K562 (cell line): ENCODE data around the gene NOC4L. TPM values are rescaled to one million over a fixed set of nuclear protein-coding genes. Genes with fewer than 3 reads are reported as not detected.

Source experiments
- ATAC-seq: fragments of 200-7000 bp; cut with Tn5 transposase; 3 replicates; pipeline ENCODE4 v1.9.1; 2020; ENCODE audit warnings: moderate library complexity
- BruUV-seq: library from RNA; stranded (reverse); fragments of 400-500 nt; replicated peaks from 2 replicates; lab custom pipeline; 2021; lab: Mats Ljungman, UMichigan
- CTCF ChIA-PET: fragments of 300-600 bp; formaldehyde crosslinking; extraction: SDS; loops from one replicate; lab custom pipeline; 2021; ENCODE audit warnings: low intra/inter-chr PET ratio; lab: Yijun Ruan, JAX
- POLR2A ChIA-PET: fragments of 300-600, 350-650 bp; sonication (Branson Sonifier 250); formaldehyde crosslinking; extraction: SDS; loops from one replicate; lab custom pipeline; 2021; ENCODE audit warnings: antibody characterized with exemption, inconsistent platforms; lab: Yijun Ruan, JAX
- DNase-seq, 4 experiments: peaks; one replicate each; pipeline versions ENCODE4 v3.0.0 to v3.0.0-alpha.2; 2011 to 2018; ENCODE audit warnings: low spot score in 3 of 4, mixed read lengths in 3 of 4; ENCODE audit errors: extremely low read depth in 1 of 4
- FAIRE-seq: peaks from 2 replicates; lab custom pipeline; 2011; peaks lifted over from hg19 to GRCh38; lab: Jason Lieb, UNC
- H2AFZ ChIP-seq: 2 replicates; pipeline ENCODE4 v1.6.0; 2011; ENCODE audit warnings: low read depth, low read length, control low read depth, inconsistent platforms
- H3K27ac ChIP-seq: fragments of 200-600 bp; 3 replicates; pipeline ENCODE4 v1.8.0; 2011; ENCODE audit warnings: low read depth, mild to moderate bottlenecking, control low read depth, inconsistent platforms, low read length, moderate library complexity, mixed read lengths; ENCODE audit errors: extremely low read depth
- H3K27me3 ChIP-seq, 2 experiments: fragments of 300-600 bp in 1 of 2; 2 replicates in 1 of 2; 3 replicates in 1 of 2; pipeline versions ENCODE4 v1.6.0 to v1.8.0; 2011; ENCODE audit warnings: inconsistent platforms in 2 of 2, low read length in 2 of 2, mild to moderate bottlenecking in 1 of 2, mixed read lengths in 1 of 2, moderate library complexity in 1 of 2; ENCODE audit not compliant: control insufficient read depth in 2 of 2, insufficient read depth in 2 of 2
- H3K36me3 ChIP-seq: fragments of 300-600 bp; 3 replicates; pipeline ENCODE4 v1.8.0; 2011; ENCODE audit warnings: mild to moderate bottlenecking, low read length, inconsistent platforms; ENCODE audit not compliant: control insufficient read depth, insufficient read depth
- H3K4me1 ChIP-seq, 2 experiments: fragments of 200-600 bp in 1 of 2; replicated peaks in 1 of 2; 2 replicates in 1 of 2; 3 replicates in 1 of 2; pipeline versions ENCODE4 v1.5.1 to v1.8.0; 2011; ENCODE audit warnings: inconsistent platforms in 2 of 2, low read length in 2 of 2, mild to moderate bottlenecking in 1 of 2, mixed read lengths in 1 of 2, moderate library complexity in 1 of 2; ENCODE audit not compliant: control insufficient read depth in 2 of 2, insufficient read depth in 2 of 2
- H3K4me2 ChIP-seq: 2 replicates; pipeline ENCODE4 v1.6.1; 2011; ENCODE audit warnings: low read length, control low read depth, inconsistent platforms, mixed read lengths; ENCODE audit not compliant: insufficient read depth
- H3K4me3 ChIP-seq: fragments of 200-600 bp; sonication (generic), shearing (Covaris generic); 2 replicates; pipeline ENCODE4 v1.5.1; 2016; ENCODE audit warnings: control low read depth, inconsistent platforms
- H3K79me2 ChIP-seq: fragments of 200-600 bp; 3 replicates; pipeline ENCODE4 v1.8.0; 2011; ENCODE audit warnings: low read length, inconsistent platforms; ENCODE audit not compliant: control insufficient read depth, insufficient read depth
- H3K9ac ChIP-seq, 2 experiments: 2 replicates each; pipeline versions ENCODE4 v1.6.0 to v1.6.1; 2011; ENCODE audit warnings: low read depth in 2 of 2, low read length in 2 of 2, control low read depth in 1 of 2, inconsistent platforms in 1 of 2, mild to moderate bottlenecking in 1 of 2, mixed read lengths in 1 of 2; ENCODE audit not compliant: insufficient read depth in 1 of 2
- H3K9me1 ChIP-seq: one replicate; pipeline ENCODE4 v1.6.0; 2011; ENCODE audit warnings: inconsistent platforms, mild to moderate bottlenecking, low read length, moderate library complexity; ENCODE audit not compliant: control insufficient read depth, insufficient read depth
- H3K9me3 ChIP-seq: replicated peaks from 2 replicates; pipeline ENCODE4 v1.5.1; 2011; ENCODE audit warnings: low read depth, low read length, inconsistent platforms; ENCODE audit not compliant: control insufficient read depth, insufficient read depth
- H4K20me1 ChIP-seq: replicated peaks from 2 replicates; pipeline ENCODE4 v1.6.1; 2011; ENCODE audit warnings: low read length, inconsistent platforms, mixed read lengths; ENCODE audit not compliant: control insufficient read depth, insufficient read depth
- ARHGAP35 ChIP-seq: fragments of 450-650 bp; IDR thresholded peaks from 2 replicates; pipeline ENCODE4 v1.6.1; 2018; ENCODE audit not compliant: partially characterized antibody
- CREM ChIP-seq: IDR thresholded peaks from 2 replicates; pipeline ENCODE4 v1.6.1; 2014; ENCODE audit warnings: antibody characterized with exemption, low read depth
- HIVEP1 ChIP-seq: fragments of 250-450 bp; sonication (Bioruptor Pico); IDR thresholded peaks from 2 replicates; pipeline ENCODE4 v1.4.0; 2020; ENCODE audit warnings: mild to moderate bottlenecking
- KAT8 ChIP-seq: fragments of 450-650 bp; IDR thresholded peaks from 2 replicates; pipeline ENCODE4 v1.6.1; 2016; ENCODE audit warnings: low read depth, mild to moderate bottlenecking
- NCOA6 ChIP-seq: fragments of 450-650 bp; IDR thresholded peaks from 2 replicates; pipeline ENCODE4 v1.6.1; 2017; ENCODE audit warnings: mild to moderate bottlenecking
- NFATC3 ChIP-seq: fragments of 450-650 bp; IDR thresholded peaks from 2 replicates; pipeline ENCODE4 v1.6.1; 2017; ENCODE audit warnings: mild to moderate bottlenecking
- NFIX ChIP-seq: fragments of 250-450 bp; sonication (Bioruptor Pico); IDR thresholded peaks from 2 replicates; pipeline ENCODE4 v1.4.0; 2020; ENCODE audit warnings: low read depth, mild to moderate bottlenecking, moderate library complexity
- RNF2 ChIP-seq: sonication (generic); IDR thresholded peaks from 2 replicates; pipeline ENCODE4 v1.6.1; 2016
- SNRNP70 ChIP-seq: fragments of 200-400 bp; formaldehyde crosslinking; optimal IDR thresholded peaks from 2 replicates; pipeline ENCODE3; 2017; ENCODE audit warnings: low read depth, low read length
- SRSF1 ChIP-seq: fragments of 200-400 bp; formaldehyde crosslinking; IDR thresholded peaks from 2 replicates; pipeline ENCODE4 v1.6.1; 2017; ENCODE audit warnings: mild to moderate bottlenecking, low read depth, low read length, moderate library complexity
- STAT5B ChIP-seq: fragments of 250-450 bp; sonication (Bioruptor Pico); IDR thresholded peaks from 2 replicates; pipeline ENCODE4 v1.8.0; 2021; ENCODE audit warnings: mild to moderate bottlenecking, inconsistent platforms
- TBP ChIP-seq: optimal IDR thresholded peaks from 2 replicates; pipeline ENCODE3; 2011; ENCODE audit warnings: low read depth, low read length, improper control_type of control experiment
- TSC22D4 ChIP-seq: fragments of 450-650 bp; IDR thresholded peaks from 2 replicates; pipeline ENCODE4 v1.6.1; 2016; ENCODE audit warnings: missing genetic modification characterization, missing biosample characterization, control low read depth
- YBX1 ChIP-seq: fragments of 450-650 bp; IDR thresholded peaks from 2 replicates; pipeline ENCODE4 v1.7.1; 2016; ENCODE audit warnings: mild to moderate bottlenecking
- ZFPM2 ChIP-seq: fragments of 250-450 bp; sonication (Bioruptor Pico); IDR thresholded peaks from 2 replicates; pipeline ENCODE4 v1.5.1; 2022; ENCODE audit warnings: mild to moderate bottlenecking
- ZNF253 ChIP-seq: fragments of 250-450 bp; sonication (Bioruptor Pico); conservative IDR thresholded peaks from 2 replicates; pipeline ENCODE4 v1.6.1; 2021; ENCODE audit warnings: mild to moderate bottlenecking
- ZNF507 ChIP-seq: conservative IDR thresholded peaks from 2 replicates; pipeline ENCODE4 v1.6.1; 2017; ENCODE audit warnings: missing genetic modification characterization, missing compliant biosample characterization
- WGBS: fragments of 100-300 bp; shearing (Covaris generic); methylation state at CpG from one replicate; pipeline ENCODE4 v1.1.6; 2016; ENCODE audit warnings: low coverage, mixed read lengths; ENCODE audit not compliant: insufficient coverage; ENCODE audit errors: missing lambda C conversion rate; 5-methylcytosine and 5-hydroxymethylcytosine counted together
- in situ Hi-C: fragments of 300-500 bp; cut with MboI; formaldehyde crosslinking; loops from 4 replicates; pipeline ENCODE4 v1.15.0; 2018; ENCODE audit warnings: inconsistent platforms, mixed read lengths
- intact Hi-C: fragments of 100-400 bp; cut with micrococcal nuclease; formaldehyde crosslinking; loops from 2 replicates; pipeline ENCODE4 v1.14.2; 2022
- polyA plus RNA-seq, 8 experiments: library from polyadenylated mRNA; depleted of rRNA in 4 of 8; stranded (reverse) in 5 of 8; unstranded in 3 of 8; fragments of >200 nt; fragmentation: Nextera tagmentation in 2 of 8; fragmentation: Illumina TruSeq in 1 of 8; extraction: Ambion mirVana in 2 of 8; extraction: Trizol in 1 of 8; gene quantifications; 2 replicates each; pipeline versions ENCODE4 v1.2.1 to v1.2.3, GENCODE V29; 2011 to 2014; ENCODE audit warnings: inconsistent platforms in 1 of 8, missing spikeins in 1 of 8
- total RNA-seq, 7 experiments: library from RNA; depleted of rRNA in 6 of 7; stranded (reverse); fragments of >200 nt in 6 of 7; fragmentation: Illumina TruSeq in 2 of 7; extraction: Trizol in 2 of 7; gene quantifications; 2 replicates each; pipeline versions ENCODE4 v1.2.1 to v1.2.3, GENCODE V29; 2011 to 2021; ENCODE audit warnings: low replicate concordance in 1 of 7
- TF ChIP-seq, protein P1 (sequence below), 2 experiments: fragments of 450-650 bp in 1 of 2; sonication (generic) in 1 of 2; formaldehyde crosslinking in 1 of 2; IDR thresholded peaks in 1 of 2; conservative IDR thresholded peaks in 1 of 2; 2 replicates each; pipeline versions ENCODE4 v1.6.1 to v1.8.1; 2016 to 2023; ENCODE audit warnings: mild to moderate bottlenecking in 2 of 2, moderate library complexity in 2 of 2, inconsistent platforms in 1 of 2, missing genetic modification reagents in 1 of 2

NOC4L gene
- total and polyA plus RNA-seq, 9 of the 15 experiments (the other 6 are each of a cell fraction or from before 2014, with no cell fraction given), result 1.3 to 77.0 (median 20.0) TPM

DNA sequence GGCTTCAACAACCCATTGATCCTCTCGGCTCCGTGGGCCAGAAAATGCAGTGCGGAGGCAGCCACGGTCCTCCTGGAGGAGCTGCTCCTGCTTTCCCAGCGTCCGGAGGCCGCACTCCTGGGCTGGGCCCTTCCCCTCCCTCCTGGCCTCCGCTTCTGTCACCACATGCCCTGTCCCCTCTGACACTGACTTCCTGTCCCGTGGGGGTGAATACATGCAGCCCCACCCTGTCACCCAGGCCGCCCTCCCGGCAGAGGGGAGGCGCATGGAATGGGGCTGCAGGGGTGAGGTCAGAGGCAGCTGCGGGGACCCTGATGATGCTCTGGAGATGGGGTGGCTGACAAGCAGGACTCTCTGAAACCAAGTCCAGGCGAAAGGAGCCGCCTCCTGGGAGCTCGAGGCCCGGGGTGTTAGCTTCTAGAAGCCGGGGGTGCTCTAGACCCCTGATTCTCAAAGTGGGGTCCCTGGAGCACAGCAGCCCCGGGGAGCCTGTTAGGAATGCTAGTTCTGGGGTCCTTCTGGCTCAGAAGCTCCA lies 32.2 kb downstream of the NOC4L start (continued):
- TF ChIP-seq NFIX (CRISPR knock-in tag) (no peak), KAT8 (no peak), ZFPM2 (CRISPR knock-in tag) (no peak)

DNA sequence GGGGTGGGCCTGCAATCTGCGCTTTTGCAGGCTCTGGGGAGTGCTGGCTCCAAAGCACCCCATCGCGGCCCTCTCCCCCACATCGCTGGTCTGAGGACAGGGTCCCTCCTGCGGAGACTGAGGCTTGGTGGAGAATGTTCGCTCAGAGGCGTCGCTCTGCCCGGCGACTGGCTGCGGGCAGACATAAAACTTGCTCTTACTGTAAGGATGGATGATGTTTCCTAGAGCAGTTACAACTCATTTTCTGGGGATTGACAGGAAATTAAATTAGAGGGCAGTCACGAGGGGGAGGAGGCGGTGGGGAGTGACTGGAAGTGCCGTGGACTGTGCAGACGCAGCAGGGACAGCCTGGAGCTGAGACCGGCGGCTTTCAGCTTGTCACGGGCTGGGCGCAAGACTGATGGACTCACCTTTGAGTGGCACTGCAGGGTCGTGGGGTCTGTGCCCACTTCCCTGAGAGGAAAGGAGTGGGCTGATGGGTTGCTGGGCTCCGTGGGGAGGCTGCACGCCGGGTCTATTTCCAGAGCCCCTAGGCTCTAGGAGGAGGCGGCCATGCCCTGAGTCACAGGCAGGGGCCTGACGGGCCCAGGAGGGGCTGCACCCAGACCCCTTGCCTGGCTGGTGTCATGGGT lies 32.8 kb downstream of the NOC4L start:
- no peak overlapping the region for H3K4me3 ChIP-seq
- H3K27me3 ChIP-seq, result peaks cover 53 to 87% of the 10 kb centered on the region in 2 experiments
- no peak overlapping the region for H3K27ac ChIP-seq
- H3K36me3 ChIP-seq, result no peaks in the 10 kb centered on the region
- no peak overlapping the region for H2AFZ ChIP-seq
- no peaks in the 10 kb centered on the region for H3K9me3 ChIP-seq
- WGBS, result 15% methylated on average over 17 of the region's 25 CpGs
- DNase-seq, result no peak
- H4K20me1 ChIP-seq, result peaks cover 2% of the 10 kb centered on the region
- no peak overlapping the region for H3K4me2 ChIP-seq
- peaks cover 4% of the 10 kb centered on the region for H3K9me1 ChIP-seq
- ChIA-PET CTCF (no interaction called here), POLR2A (no interaction called here)
- peaks cover 3 to 49% of the 10 kb centered on the region in 2 experiments; a peak in 3 of 5 replicates for H3K4me1 ChIP-seq
- H3K79me2 ChIP-seq, result no peaks in the 10 kb centered on the region
- TF ChIP-seq CREM (no peak), TBP (no peak), YBX1 (no peak), SRSF1 (no peak), ZNF253 (CRISPR knock-in tag) (no peak), SNRNP70 (no peak), TSC22D4 (tag) (no peak), HIVEP1 (CRISPR knock-in tag) (no peak), ARHGAP35 (no peak), ZNF507 (tag) (no peak), NFATC3 (no peak), STAT5B (CRISPR knock-in tag) (no peak), RNF2 (no peak), NCOA6 (no peak)
- TF ChIP-seq, protein P1, sequence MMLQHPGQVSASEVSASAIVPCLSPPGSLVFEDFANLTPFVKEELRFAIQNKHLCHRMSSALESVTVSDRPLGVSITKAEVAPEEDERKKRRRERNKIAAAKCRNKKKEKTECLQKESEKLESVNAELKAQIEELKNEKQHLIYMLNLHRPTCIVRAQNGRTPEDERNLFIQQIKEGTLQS (IDR thresholded peaks at IDR 0.05), result no peak
- TF ChIP-seq, protein P1 (CRISPR knock-in tag; conservative IDR thresholded peaks at IDR 0.05), result no peak
- TF ChIP-seq, all 486 proteins: peak for 0
- no peak for ATAC-seq
- in situ Hi-C loops (no loop called here), intact Hi-C loops (no loop called here)
- no TSS peak for BruUV-seq
- FAIRE-seq, result no peak
- H3K9ac ChIP-seq, result no peak overlapping the region; a peak in 1 of 4 replicates
